CD4-positive, CD25-positive, alpha-beta regulatory T cell (primary cell): ENCODE measurements around the gene CLTCL1. TPM values are rescaled to one million over a fixed set of nuclear protein-coding genes. Genes with fewer than 3 reads are reported as not detected.

Source experiments
- ATAC-seq, 2 donors: fragments of 150-1000 bp; cut with Tn5 transposase; one replicate each; pipeline ENCODE4 v1.10.0; 2021; ENCODE audit warnings: low read depth in 2 of 2, moderate number of reproducible peaks in 2 of 2, moderate library complexity in 1 of 2
- DNase-seq, 3 donors: peaks; one replicate each; pipeline versions ENCODE4 v3.0.0 to v3.0.0-alpha.2; 2012 to 2022; ENCODE audit warnings: mixed read lengths in 1 of 3
- H3K27ac ChIP-seq: one replicate; pipeline ENCODE4 v1.7.0; 2013; ENCODE audit warnings: mild to moderate bottlenecking, low read length; ENCODE audit not compliant: insufficient read depth, poor library complexity, severe bottlenecking
- H3K27me3 ChIP-seq: one replicate; pipeline ENCODE4 v1.7.0; 2013; ENCODE audit warnings: low read length; ENCODE audit not compliant: control insufficient read depth, insufficient read depth
- H3K36me3 ChIP-seq: one replicate; pipeline ENCODE4 v1.7.0; 2013; ENCODE audit warnings: mild to moderate bottlenecking, low read length, moderate library complexity; ENCODE audit not compliant: control insufficient read depth, insufficient read depth
- H3K4me1 ChIP-seq: 2 replicates; pipeline ENCODE4 v1.7.0; 2013; ENCODE audit warnings: mild to moderate bottlenecking, low read length; ENCODE audit not compliant: insufficient read depth, control insufficient read depth, poor library complexity, severe bottlenecking
- H3K4me3 ChIP-seq: one replicate; pipeline ENCODE4 v1.7.0; 2013; ENCODE audit warnings: low read depth, mild to moderate bottlenecking, low read length, moderate library complexity
- H3K9me3 ChIP-seq, 2 experiments: 1 replicate in 1 of 2; 2 replicates in 1 of 2; pipeline ENCODE4 v1.7.0; 2013; ENCODE audit warnings: low read length in 2 of 2, mild to moderate bottlenecking in 1 of 2, moderate library complexity in 1 of 2; ENCODE audit not compliant: control insufficient read depth in 2 of 2
- H3K27ac Mint-ChIP-seq, 3 donors: one replicate each; pipeline ENCODE4 v1.8.0; 2020 to 2022; ENCODE audit warnings: mild to moderate bottlenecking in 3 of 3, mixed read lengths in 3 of 3, moderate library complexity in 2 of 3
- H3K27me3 Mint-ChIP-seq: one replicate; pipeline ENCODE4 v1.8.0; 2022; ENCODE audit warnings: mild to moderate bottlenecking, mixed read lengths
- H3K36me3 Mint-ChIP-seq: one replicate; pipeline ENCODE4 v1.8.0; 2020; ENCODE audit warnings: mixed read lengths
- H3K4me1 Mint-ChIP-seq, 4 donors: one replicate each; pipeline ENCODE4 v1.8.0; 2020 to 2022; ENCODE audit warnings: mixed read lengths in 4 of 4, mild to moderate bottlenecking in 1 of 4
- H3K4me3 Mint-ChIP-seq, 4 donors: one replicate each; pipeline ENCODE4 v1.8.0; 2020 to 2022; ENCODE audit warnings: mild to moderate bottlenecking in 4 of 4, mixed read lengths in 4 of 4, moderate library complexity in 3 of 4
- H3K9me3 Mint-ChIP-seq, 7 donors: one replicate each; pipeline ENCODE4 v1.8.0; 2020 to 2022; ENCODE audit warnings: mixed read lengths in 7 of 7, mild to moderate bottlenecking in 3 of 7, moderate library complexity in 2 of 7
- polyA plus RNA-seq, 4 donors: library from polyadenylated mRNA; unstranded; fragments of 300-500 nt; fragmentation: Illumina TruSeq; gene quantifications; one replicate each; pipeline ENCODE4 v1.2.3, GENCODE V29; 2021
- total RNA-seq: library from RNA; stranded (reverse); gene quantifications from one replicate; pipeline ENCODE4 v1.2.3, GENCODE V29; 2022

The CLTCL1 gene
- total and polyA plus RNA-seq, 5 donors from 2014 or later, result 0.20 to 0.55 (median 0.34) TPM

- H3K36me3 ChIP-seq, result no peaks in the 10 kb centered on the region
- no peaks in the 10 kb centered on the region for H3K9me3 ChIP-seq
- Mint-ChIP-seq H3K27ac (no peak overlapping the region), H3K4me3 (peak overlapping the region; percentile 1 to 81 (median 70)), H3K9me3 (peaks cover 0 to 5% (median 0%) of the 10 kb centered on the region in 7 donors), H3K27me3 (peaks cover 69% of the 10 kb centered on the region), H3K4me1 (peaks cover 0 to 19% (median 11%) of the 10 kb centered on the region in 4 donors), H3K36me3 (no peaks in the 10 kb centered on the region)
- DNase-seq (no peak), ATAC-seq (no peak)
- H3K4me3 ChIP-seq, result no peak overlapping the region
- H3K27me3 ChIP-seq, result peaks cover 17% of the 10 kb centered on the region
- no peak overlapping the region for H3K27ac ChIP-seq
- peaks cover 16% of the 10 kb centered on the region for H3K4me1 ChIP-seq
These were observed 140.0 kb downstream of the CLTCL1 start for GRCh38 chr22:19151329-19152191.

DNA sequence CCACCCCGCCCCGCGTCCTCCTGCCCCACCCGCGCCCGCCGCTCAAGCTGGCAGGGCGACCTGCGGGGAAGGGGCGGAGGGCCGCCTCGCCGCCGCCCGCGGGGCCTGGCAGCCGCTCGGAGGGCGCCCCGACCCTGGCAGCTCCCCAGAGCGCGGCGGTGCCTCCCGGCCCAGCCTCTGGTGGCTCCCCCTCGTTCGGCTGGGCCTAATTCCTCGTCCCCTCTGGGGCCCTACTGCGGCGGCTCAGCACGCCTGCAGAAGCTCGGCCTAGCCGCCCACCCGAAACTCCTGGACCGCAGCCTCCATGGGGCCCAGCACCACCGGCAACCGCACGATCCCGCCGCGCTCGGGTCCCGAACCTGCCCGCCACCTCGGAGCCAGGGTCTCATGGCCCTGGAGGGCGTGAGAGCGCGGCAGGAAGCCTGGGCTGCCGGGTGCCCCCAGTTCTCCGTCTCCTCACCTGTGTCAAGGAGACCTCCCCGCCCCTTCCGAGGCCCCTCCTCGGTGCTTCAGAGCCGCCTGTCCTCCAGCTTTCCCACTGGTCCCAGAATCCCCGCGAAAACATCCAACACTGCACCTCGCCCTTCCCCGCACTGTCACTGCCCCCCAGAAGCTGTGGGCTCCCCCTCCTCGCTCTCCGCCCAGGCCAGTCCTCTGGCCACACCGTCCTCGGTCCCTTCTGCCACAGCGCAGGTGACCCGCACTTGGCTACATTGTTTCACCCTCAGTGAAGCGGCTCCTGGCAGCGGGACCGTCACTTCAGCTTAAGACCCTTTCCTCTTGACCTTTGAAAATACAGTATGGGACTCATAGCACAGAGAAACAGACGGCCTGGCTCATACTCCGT lies 140.8 kb downstream of the CLTCL1 start:
- no peaks in the 10 kb centered on the region for H3K36me3 Mint-ChIP-seq
- Histone ChIP-seq H3K4me3 (no peak overlapping the region), H3K4me1 (peaks cover 16% of the 10 kb centered on the region), H3K27me3 (peaks cover 17% of the 10 kb centered on the region), H3K27ac (no peak overlapping the region), H3K36me3 (no peaks in the 10 kb centered on the region), H3K9me3 (no peaks in the 10 kb centered on the region)
- H3K4me3 Mint-ChIP-seq, result peak overlapping the region; percentile 1 to 77 (median 59)
- H3K27me3 Mint-ChIP-seq, result peaks cover 68% of the 10 kb centered on the region
- no peak for DNase-seq
- H3K4me1 Mint-ChIP-seq, result peaks cover 0 to 19% (median 11%) of the 10 kb centered on the region in 4 donors
- H3K27ac Mint-ChIP-seq, result peak overlapping the region in 1 of 3 donors; percentile 72
- peaks cover 0 to 5% (median 0%) of the 10 kb centered on the region in 7 donors for H3K9me3 Mint-ChIP-seq
- no peak for ATAC-seq

DNA sequence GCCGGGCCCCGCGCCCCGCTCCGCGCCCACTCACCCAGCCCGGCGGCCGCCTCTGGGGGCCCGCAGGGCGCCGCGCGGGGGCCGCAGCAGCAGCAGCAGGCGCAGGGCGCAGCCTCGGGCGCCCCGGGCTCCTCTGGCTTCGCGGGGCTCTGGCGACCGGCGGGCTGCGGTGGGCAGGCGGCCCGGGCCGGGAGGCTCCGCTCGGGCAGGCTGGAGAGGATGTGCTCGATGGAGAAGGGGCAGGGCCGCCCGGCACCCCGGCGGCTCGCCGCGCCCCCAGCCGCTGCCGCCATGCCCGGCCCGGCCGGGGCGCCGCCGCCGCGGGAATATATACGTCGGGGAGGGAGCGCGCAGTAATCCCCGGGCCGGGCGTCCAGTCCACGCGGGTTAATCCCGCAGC lies 141.5 kb downstream of the CLTCL1 start, which contains the start of gene GSC2:
Gene GSC2 (minus strand): TSS at position 302 of the 400 bp plus-strand sequence. CDS start 9 bp downstream, at position 293.
- peaks cover 0 to 5% (median 1%) of the 10 kb centered on the region in 7 donors for H3K9me3 Mint-ChIP-seq
- H3K4me1 Mint-ChIP-seq, result peaks cover 0 to 19% (median 11%) of the 10 kb centered on the region in 4 donors
- Histone ChIP-seq H3K4me3 (no peak within 1 kb of the TSS), H3K4me1 (peaks cover 16% of the 10 kb centered on the region), H3K36me3 (no peaks in the 10 kb centered on the region), H3K27me3 (peaks cover 17% of the 10 kb centered on the region), H3K27ac (no peak within 1 kb of the TSS), H3K9me3 (no peaks in the 10 kb centered on the region)
- peak within 1 kb of the TSS; percentile 1 to 78 (median 59) for H3K4me3 Mint-ChIP-seq
- peak within 1 kb of the TSS in 1 of 3 donors; percentile 72 for H3K27ac Mint-ChIP-seq
- H3K36me3 Mint-ChIP-seq, result no peaks in the 10 kb centered on the region
- H3K27me3 Mint-ChIP-seq, result peaks cover 68% of the 10 kb centered on the region
- ATAC-seq (no peak), DNase-seq (no peak)

GRCh38 chr22:19149047-19149883 lies 142.3 kb downstream of the CLTCL1 start:
- Mint-ChIP-seq H3K4me1 (peaks cover 0 to 26% (median 17%) of the 10 kb centered on the region in 4 donors), H3K27ac (no peak overlapping the region), H3K9me3 (peaks cover 0 to 5% (median 1%) of the 10 kb centered on the region in 7 donors), H3K4me3 (peak overlapping the region in 1 of 4 donors; percentile 78), H3K36me3 (no peaks in the 10 kb centered on the region), H3K27me3 (peaks cover 69% of the 10 kb centered on the region)
- Histone ChIP-seq H3K4me1 (peaks cover 16% of the 10 kb centered on the region), H3K4me3 (no peak overlapping the region), H3K9me3 (no peaks in the 10 kb centered on the region), H3K27me3 (peaks cover 17% of the 10 kb centered on the region), H3K27ac (no peak overlapping the region), H3K36me3 (no peaks in the 10 kb centered on the region)
- ATAC-seq (peak; percentile 11 to 15), DNase-seq (peak in 2 of 3 donors; percentile 47 to 84)

GRCh38 chr22:19148417-19149046 lies 143.0 kb downstream of the CLTCL1 start:
- DNase-seq, result no peak
- Histone ChIP-seq H3K4me3 (no peak overlapping the region), H3K36me3 (no peaks in the 10 kb centered on the region)

GRCh38 chr22:19147195-19147780 lies 144.2 kb downstream of the CLTCL1 start:
- ATAC-seq (no peak), DNase-seq (no peak)
- Mint-ChIP-seq H3K27me3 (peaks cover 52% of the 10 kb centered on the region), H3K4me3 (peak overlapping the region in 1 of 4 donors; percentile 40), H3K36me3 (no peaks in the 10 kb centered on the region), H3K27ac (no peak overlapping the region), H3K9me3 (peaks cover 0 to 5% (median 0%) of the 10 kb centered on the region in 7 donors), H3K4me1 (peaks cover 0 to 43% (median 20%) of the 10 kb centered on the region in 4 donors)
- Histone ChIP-seq H3K9me3 (no peaks in the 10 kb centered on the region), H3K27me3 (peaks cover 14% of the 10 kb centered on the region), H3K4me1 (peaks cover 28% of the 10 kb centered on the region), H3K36me3 (peaks cover 2% of the 10 kb centered on the region), H3K27ac (no peak overlapping the region), H3K4me3 (no peak overlapping the region)

More at GRCh38 chr22:19148417-19149046, 143.0 kb downstream of the CLTCL1 start:
- peaks cover 17% of the 10 kb centered on the region for H3K27me3 ChIP-seq
- H3K9me3 Mint-ChIP-seq, result peaks cover 0 to 5% (median under 1%) of the 10 kb centered on the region in 7 donors
- no peak overlapping the region for H3K4me3 Mint-ChIP-seq
- H3K27ac ChIP-seq, result no peak overlapping the region
- peaks cover 24% of the 10 kb centered on the region for H3K4me1 ChIP-seq
- H3K27me3 Mint-ChIP-seq, result peaks cover 64% of the 10 kb centered on the region
- peaks cover 0 to 33% (median 20%) of the 10 kb centered on the region in 4 donors for H3K4me1 Mint-ChIP-seq
- no peaks in the 10 kb centered on the region for H3K36me3 Mint-ChIP-seq
- no peaks in the 10 kb centered on the region for H3K9me3 ChIP-seq
- no peak overlapping the region for H3K27ac Mint-ChIP-seq
- ATAC-seq, result no peak
